Measurements from ENCODE around the gene ARHGEF35. TPM values are rescaled to one million over a fixed set of nuclear protein-coding genes. Genes with fewer than 3 reads are reported as not detected.
"Not testable (repeated sequence)": the region's sequence is repeated elsewhere in the genome, so short reads cannot be mapped to it uniquely, and the experiment has no call there.

ARHGEF35 gene
- 0.40 and 0.88 TPM in 2 replicates for total RNA-seq

GRCh38 chr7:144195212-144195872, at the start of gene ARHGEF35:
TSS of gene ARHGEF35 (minus strand) at chr7:144195833. CDS start at chr7:144188383, 7,450 bp downstream.
- DNase-seq (ENCODE audit: low read depth, low spot score) = not testable (repeated sequence)

- not testable (repeated sequence) for DNase-seq (ENCODE audit: low read depth, low spot score)
These were observed 49.7 kb upstream of the ARHGEF35 start for GRCh38 chr7:144245372-144245771.

- not testable (repeated sequence) for DNase-seq (ENCODE audit: low read depth, low spot score)
These were observed 43.7 kb upstream of the ARHGEF35 start, which contains the start of gene OR2A42 for GRCh38 chr7:144239365-144239764. TSS of gene OR2A42 (minus strand) at chr7:144239605. CDS start at chr7:144232843, 6,762 bp downstream.

GRCh38 chr7:144238530-144239082, 43.0 kb upstream of the ARHGEF35 start:
- DNase-seq (ENCODE audit: low read depth, low spot score) = not testable (repeated sequence)

- DNase-seq (ENCODE audit: low read depth, low spot score) = not testable (repeated sequence)
These were observed 37.4 kb upstream of the ARHGEF35 start for GRCh38 chr7:144233039-144233438.

GRCh38 chr7:144231027-144231426, 35.4 kb upstream of the ARHGEF35 start:
- DNase-seq (ENCODE audit: low read depth, low spot score) = not testable (repeated sequence)

GRCh38 chr7:144228810-144229209, 33.2 kb upstream of the ARHGEF35 start:
- not testable (repeated sequence) for DNase-seq (ENCODE audit: low read depth, low spot score)

GRCh38 chr7:144226866-144227265, 31.2 kb upstream of the ARHGEF35 start:
- DNase-seq (ENCODE audit: low read depth, low spot score) = not testable (repeated sequence)

- not testable (repeated sequence) for DNase-seq (ENCODE audit: low read depth, low spot score)
These were observed 28.0 kb upstream of the ARHGEF35 start for GRCh38 chr7:144223675-144224074.

GRCh38 chr7:144220531-144220930, 24.9 kb upstream of the ARHGEF35 start:
- not testable (repeated sequence) for DNase-seq (ENCODE audit: low read depth, low spot score)

- DNase-seq (ENCODE audit: low read depth, low spot score) = not testable (repeated sequence)
These were observed 23.5 kb upstream of the ARHGEF35 start for GRCh38 chr7:144219149-144219548.

GRCh38 chr7:144218581-144218980, 22.9 kb upstream of the ARHGEF35 start:
- DNase-seq (ENCODE audit: low read depth, low spot score) = not testable (repeated sequence)

GRCh38 chr7:144217200-144217599, 21.6 kb upstream of the ARHGEF35 start:
- DNase-seq (ENCODE audit: low read depth, low spot score) = not testable (repeated sequence)

- not testable (repeated sequence) for DNase-seq (ENCODE audit: low read depth, low spot score)
These were observed 9.7 kb upstream of the ARHGEF35 start for GRCh38 chr7:144205306-144205705.

- DNase-seq (ENCODE audit: low read depth, low spot score) = not testable (repeated sequence)
These were observed 7.5 kb upstream of the ARHGEF35 start for GRCh38 chr7:144203086-144203485.

- not testable (repeated sequence) for DNase-seq (ENCODE audit: low read depth, low spot score)
These were observed 6.3 kb upstream of the ARHGEF35 start for GRCh38 chr7:144201978-144202377.

GRCh38 chr7:144198934-144199333, 3.3 kb upstream of the ARHGEF35 start:
- DNase-seq (ENCODE audit: low read depth, low spot score) = not testable (repeated sequence)

GRCh38 chr7:144194453-144194852, 1.2 kb downstream of the ARHGEF35 start:
- not testable (repeated sequence) for DNase-seq (ENCODE audit: low read depth, low spot score)

- not testable (repeated sequence) for DNase-seq (ENCODE audit: low read depth, low spot score)
These were observed 1.9 kb downstream of the ARHGEF35 start for GRCh38 chr7:144193782-144194181.

- DNase-seq (ENCODE audit: low read depth, low spot score) = not testable (repeated sequence)
These were observed 7.0 kb downstream of the ARHGEF35 start for GRCh38 chr7:144188578-144189171.

- not testable (repeated sequence) for DNase-seq (ENCODE audit: low read depth, low spot score)
These were observed 7.8 kb downstream of the ARHGEF35 start for GRCh38 chr7:144187848-144188247.

GRCh38 chr7:144183166-144183565, 12.5 kb downstream of the ARHGEF35 start, which contains the start of gene CTAGE4:
TSS of gene CTAGE4 (plus strand) at chr7:144183466. CDS start at chr7:144183504, 38 bp downstream.
- DNase-seq (ENCODE audit: low read depth, low spot score) = not testable (repeated sequence)
